ENCODE measurements around the gene FNDC11. TPM values are rescaled to one million over a fixed set of nuclear protein-coding genes. Genes with fewer than 3 reads are reported as not detected.

Gene FNDC11
- total and polyA plus RNA-seq, 3 donors from 2014 or later = 85.4 to 147 (median 121) TPM

- H3K4me1 ChIP-seq = peaks cover 10% of the 10 kb centered on the region
- no peak for TF ChIP-seq CTCF (IDR thresholded peaks at IDR 0.05)
- TF ChIP-seq POLR2A (IDR thresholded peaks at IDR 0.05) = no peak
- H3K27ac ChIP-seq = no peak overlapping the region
- H3K27me3 ChIP-seq = no peaks in the 10 kb centered on the region
- H3K36me3 ChIP-seq (ENCODE audit: low read depth, missing control alignments) = no peaks in the 10 kb centered on the region
- no peak for DNase-seq
- WGBS, 2 donors = 54 to 62% methylated on average over 17 to 35 of the region's 35 CpGs
- intact Hi-C loops (cut with DNase I; ENCODE audit: low total_unique reads) = loop anchor here (5.0 kb wide), 1 partner anchor 441 kb away; the partner anchor contains the start of gene SAMD10
- no peaks in the 10 kb centered on the region for H3K9me3 ChIP-seq
- H3K4me3 ChIP-seq = no peak overlapping the region
Observed at GRCh38 chr20:63536241-63536977, 17.6 kb upstream of the FNDC11 start.

- Histone ChIP-seq H3K4me3 (no peak within 1 kb of the TSS), H3K27ac (no peak within 1 kb of the TSS), H3K36me3 (ENCODE audit: low read depth, missing control alignments) (no peaks in the 10 kb centered on the region), H3K27me3 (no peaks in the 10 kb centered on the region), H3K4me1 (peaks cover 10% of the 10 kb centered on the region), H3K9me3 (no peaks in the 10 kb centered on the region)
- intact Hi-C loops (cut with DNase I; ENCODE audit: low total_unique reads) = loop anchor here (5.0 kb wide), 1 partner anchor 440 kb away; the partner anchor contains the start of gene SAMD10
- no peak for DNase-seq
- WGBS, 2 donors = 77 to 81% methylated on average over 9 to 28 of the region's 29 CpGs
- TF ChIP-seq CTCF (IDR thresholded peaks at IDR 0.05) (no peak), POLR2A (IDR thresholded peaks at IDR 0.05) (no peak)
Observed at GRCh38 chr20:63536997-63537524, 16.9 kb upstream of the FNDC11 start, which contains the start of gene PTK6. Gene PTK6 (minus strand): TSS chr20:63537376. CDS start chr20:63537314, 62 bp downstream.

- Histone ChIP-seq H3K36me3 (ENCODE audit: low read depth, missing control alignments) (no peaks in the 10 kb centered on the region), H3K27me3 (no peaks in the 10 kb centered on the region), H3K27ac (no peak overlapping the region), H3K9me3 (no peaks in the 10 kb centered on the region), H3K4me1 (peaks cover 10% of the 10 kb centered on the region), H3K4me3 (no peak overlapping the region)
- intact Hi-C loops (cut with DNase I; ENCODE audit: low total_unique reads) = loop anchor here (5.0 kb wide), 1 partner anchor 440 kb away; the partner anchor contains the start of gene SAMD10
- WGBS, 2 donors = 16 to 28% methylated on average over 16 to 34 of the region's 34 CpGs
- peak; percentile 73 for DNase-seq
- TF ChIP-seq POLR2A (IDR thresholded peaks at IDR 0.05) = no peak
- TF ChIP-seq CTCF (IDR thresholded peaks at IDR 0.05) = peak; percentile 84 to 89 (median 87)
Observed at GRCh38 chr20:63537525-63538203, 16.3 kb upstream of the FNDC11 start.

- DNase-seq = no peak
- Histone ChIP-seq H3K9me3 (no peaks in the 10 kb centered on the region), H3K36me3 (ENCODE audit: low read depth, missing control alignments) (no peaks in the 10 kb centered on the region), H3K4me1 (peaks cover 10% of the 10 kb centered on the region), H3K27ac (no peak overlapping the region), H3K4me3 (no peak overlapping the region), H3K27me3 (no peaks in the 10 kb centered on the region)
- TF ChIP-seq POLR2A (IDR thresholded peaks at IDR 0.05) = no peak
- TF ChIP-seq CTCF (IDR thresholded peaks at IDR 0.05) = no peak
- intact Hi-C loops (cut with DNase I; ENCODE audit: low total_unique reads) = loop anchor here (5.0 kb wide), 1 partner anchor 439 kb away; the partner anchor contains the start of gene SAMD10
- WGBS, 2 donors = 32 to 66% methylated on average over 4 to 27 of the region's 27 CpGs
Observed at GRCh38 chr20:63538204-63539091, 15.5 kb upstream of the FNDC11 start.
